GM12892 (cell line): ENCODE data around the gene FUOM.
"Not testable (repeated sequence)": the region's sequence is repeated elsewhere in the genome, so short reads cannot be mapped to it uniquely, and the experiment has no call there.

ENCODE experiments used
- DNase-seq: peaks from one replicate; pipeline ENCODE4 v3.0.0; 2011; ENCODE audit not compliant: insufficient read length
- FAIRE-seq: peaks from 2 replicates; lab custom pipeline; 2011; peaks lifted over from hg19 to GRCh38; lab: Jason Lieb, UNC
- POLR2A ChIP-seq: IDR thresholded peaks from 2 replicates; pipeline ENCODE4 v1.6.1; 2011; ENCODE audit warnings: low read depth, low read length, control low read depth
- POLR2AphosphoS5 ChIP-seq: IDR thresholded peaks from 2 replicates; pipeline ENCODE4 v1.6.1; 2011; ENCODE audit warnings: low read depth, low read length, control low read depth
- TAF1 ChIP-seq: IDR thresholded peaks from 2 replicates; pipeline ENCODE4 v1.6.1; 2011; ENCODE audit warnings: low read depth, mild to moderate bottlenecking, control low read depth, low read length, borderline replicate concordance

The FUOM gene

DNA sequence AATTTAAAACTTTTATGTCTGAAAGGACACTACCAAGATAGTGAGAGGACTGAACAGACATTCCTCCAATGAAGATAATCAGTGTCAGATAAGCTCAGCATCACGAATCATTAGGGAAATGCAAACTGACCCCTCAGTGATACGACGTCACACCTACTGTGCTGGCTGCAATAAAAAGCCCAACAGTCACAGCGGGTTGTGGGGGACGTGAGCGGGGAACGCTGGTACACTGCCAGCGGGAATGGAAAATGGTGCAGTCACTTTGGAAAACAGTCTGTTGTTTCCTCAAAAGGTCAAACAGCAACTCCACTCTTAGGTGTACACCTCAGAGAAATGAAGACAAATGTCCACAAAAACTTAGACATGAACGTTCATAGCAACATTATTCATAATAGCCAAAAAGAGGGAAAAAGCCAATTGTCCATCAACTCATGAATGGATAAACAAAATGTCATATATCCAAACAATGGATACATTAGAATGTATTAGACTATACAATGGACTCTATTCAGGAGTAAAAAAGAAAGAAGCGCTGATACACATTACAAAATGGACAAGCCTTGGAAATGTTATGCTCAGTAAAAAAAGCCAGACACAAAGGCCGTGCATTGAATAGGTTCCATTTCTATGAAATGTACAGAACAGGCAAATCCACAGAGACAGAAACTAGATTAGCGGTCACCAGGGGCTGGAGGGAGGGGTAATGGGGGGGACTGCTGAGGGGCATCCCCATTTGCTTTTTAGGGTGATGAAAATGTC is 17.7 kb upstream of the FUOM start:
- FAIRE-seq (no peak), DNase-seq (no peak)
- no peak for TF ChIP-seq TAF1
- TF ChIP-seq POLR2A = no peak
- TF ChIP-seq POLR2AphosphoS5 = no peak

DNA sequence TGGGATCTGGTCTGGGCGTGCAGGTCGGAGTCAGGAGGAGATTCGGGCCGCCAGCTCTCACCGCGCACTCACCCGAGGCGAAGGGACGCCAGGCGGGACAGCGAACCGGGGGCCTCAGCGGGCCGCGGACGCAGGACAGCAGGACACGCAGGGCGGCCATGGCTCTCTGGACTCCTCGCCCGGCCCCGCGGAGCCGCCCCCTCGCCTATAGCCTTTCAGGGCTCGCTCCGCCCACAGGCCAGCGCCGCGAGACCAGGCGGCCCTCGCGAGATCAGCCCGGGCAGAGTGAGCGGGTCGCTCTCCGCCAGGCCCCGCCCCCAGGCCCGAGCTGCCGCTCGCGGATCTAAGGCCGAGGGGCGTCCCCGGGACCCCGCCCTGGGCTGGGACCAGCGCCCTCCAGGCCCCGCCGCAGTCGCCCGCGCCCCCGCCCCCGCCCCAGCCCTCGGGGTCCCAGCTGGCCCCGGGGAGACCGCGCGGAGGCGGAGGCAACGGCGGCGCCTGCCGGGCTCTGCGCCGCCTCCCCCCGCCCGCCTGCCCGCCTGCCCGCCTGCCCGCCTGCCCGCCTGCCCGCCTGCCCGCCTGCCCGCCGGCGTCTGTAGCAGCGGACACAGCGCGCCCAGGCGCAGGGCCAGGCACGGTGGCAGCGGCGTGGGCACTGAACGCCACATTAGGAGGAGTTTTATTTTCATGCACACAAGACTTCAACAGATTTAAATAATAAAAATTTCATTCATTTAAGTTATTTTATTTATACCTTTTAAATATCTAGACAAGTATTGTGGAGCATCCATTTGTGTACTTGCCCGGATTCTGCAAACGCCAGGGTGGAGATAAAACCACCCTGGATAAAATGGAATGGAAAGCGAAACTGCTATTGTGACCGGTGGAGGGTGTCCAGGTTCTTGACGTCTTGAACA is 15.6 kb upstream of the FUOM start, which contains the start of gene ECHS1:
TSS of gene ECHS1 (minus strand) at position 181 of the 917 bp plus-strand sequence. CDS start at position 160, 21 bp downstream.
- DNase-seq (peak; percentile 100), FAIRE-seq (peak; percentile 94)

DNA sequence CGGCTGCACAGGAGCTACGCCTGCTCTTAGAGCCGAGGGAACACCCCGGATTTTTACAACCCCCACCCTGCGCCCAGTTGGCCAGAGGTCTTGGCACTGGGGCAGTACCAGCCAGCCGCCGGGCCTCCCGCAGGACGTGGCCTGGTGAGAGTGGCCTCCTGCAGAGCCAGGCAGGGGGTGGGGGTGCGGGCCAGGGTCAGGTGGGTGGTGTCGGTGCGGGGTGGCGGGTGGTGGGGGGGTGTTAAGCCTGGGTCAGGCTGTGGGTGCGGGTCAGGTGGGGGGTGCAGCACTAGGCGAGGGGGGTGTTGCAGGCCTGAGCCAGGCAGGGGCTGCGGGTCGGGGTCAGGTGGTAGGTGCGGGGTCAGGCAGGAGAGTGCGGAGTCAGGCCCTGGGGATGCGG is 14.7 kb upstream of the FUOM start:
- DNase-seq = no peak
- no peak for FAIRE-seq
- no peak for TF ChIP-seq POLR2AphosphoS5
- TF ChIP-seq TAF1 = no peak
- TF ChIP-seq POLR2A = no peak

More for the DNA sequence above, 15.6 kb upstream of the FUOM start, which contains the start of gene ECHS1:
- TF ChIP-seq TAF1 (peak; percentile 50; the same call in 1 of the 2 replicates), POLR2AphosphoS5 (peak; percentile 84), POLR2A (peak; percentile 90; the same call in 1 of the 2 replicates)

DNA sequence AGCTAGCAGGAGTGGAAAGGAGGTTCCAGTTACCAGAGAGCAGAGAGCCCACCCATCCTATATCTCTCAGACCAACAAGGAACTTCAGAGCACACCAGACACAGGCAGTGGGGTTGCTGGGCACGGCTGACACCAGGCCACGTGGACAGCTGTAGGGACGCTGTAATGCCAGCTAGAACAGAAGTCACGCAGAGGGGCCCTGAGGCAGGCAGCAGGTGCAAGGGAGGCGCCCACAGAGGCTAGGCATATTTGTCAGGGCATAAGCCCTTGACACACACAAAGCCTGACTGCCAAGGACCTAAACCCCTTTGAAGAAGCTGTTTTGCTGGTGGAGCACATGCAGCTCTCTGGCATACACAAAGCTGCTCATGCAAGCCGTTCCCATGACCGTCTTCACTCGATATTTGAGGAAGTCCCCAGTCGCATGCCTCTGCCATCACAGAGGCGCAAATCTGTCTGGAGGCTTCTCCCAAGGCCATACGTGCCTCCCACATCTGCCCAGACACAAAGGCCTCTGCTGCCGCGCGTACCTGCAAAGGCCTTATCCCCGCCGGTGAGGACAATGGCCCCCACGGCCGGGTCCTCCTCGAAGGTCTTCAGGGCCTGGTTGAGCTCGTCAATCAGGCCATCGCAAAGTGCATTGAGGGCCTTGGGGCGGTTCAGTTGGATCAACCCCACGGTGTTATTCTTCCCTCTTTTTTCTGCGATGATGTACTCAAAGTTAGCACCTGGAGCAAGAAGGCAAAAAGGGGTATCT is 12.4 kb upstream of the FUOM start:
- no peak for DNase-seq
- no peak for TF ChIP-seq POLR2AphosphoS5
- TF ChIP-seq TAF1 = no peak
- TF ChIP-seq POLR2A = no peak
- no peak for FAIRE-seq

DNA sequence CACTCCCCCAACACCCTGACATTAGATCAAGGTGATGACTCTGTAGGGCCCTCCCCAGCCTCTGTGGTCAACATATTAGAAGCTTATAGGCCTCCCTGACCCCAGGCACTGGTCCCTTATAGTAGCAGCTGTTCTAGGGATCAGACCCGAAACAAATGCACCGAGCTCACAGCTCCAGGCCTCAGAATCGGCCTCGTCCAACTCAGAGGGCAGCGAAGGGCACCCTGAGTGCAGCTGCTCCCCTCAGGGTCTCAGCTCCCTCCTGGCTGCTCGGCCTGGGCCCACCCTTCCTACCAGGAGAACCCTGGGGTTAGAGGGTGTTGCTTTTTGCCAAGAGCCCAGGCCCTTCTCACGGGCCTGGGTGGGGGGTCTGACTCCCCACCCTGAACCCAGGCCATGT is 10.3 kb upstream of the FUOM start:
- TF ChIP-seq POLR2AphosphoS5 (no peak), TAF1 (no peak), POLR2A (no peak)
- DNase-seq (no peak), FAIRE-seq (no peak)

DNA sequence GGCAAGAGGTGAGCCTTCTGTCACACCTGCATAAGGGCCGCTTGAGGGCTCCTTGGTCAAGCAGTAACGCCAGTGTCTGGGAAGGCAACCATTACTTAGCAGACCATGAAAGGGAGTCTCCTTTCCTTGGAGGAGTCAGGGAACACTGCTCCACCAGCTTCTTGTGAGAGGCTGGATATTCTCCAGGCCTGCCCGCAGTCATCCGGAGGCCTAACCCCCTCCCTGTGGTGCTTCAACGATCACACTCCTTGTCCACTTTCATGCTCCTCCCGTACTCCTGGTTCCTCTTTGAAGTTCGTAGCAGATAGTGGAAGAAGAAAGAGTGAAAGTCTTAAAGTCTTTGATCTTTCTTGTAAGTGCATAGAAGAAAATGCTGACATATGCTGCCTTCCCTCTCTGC is 9.6 kb upstream of the FUOM start:
- DNase-seq, FAIRE-seq: not testable (repeated sequence)

DNA sequence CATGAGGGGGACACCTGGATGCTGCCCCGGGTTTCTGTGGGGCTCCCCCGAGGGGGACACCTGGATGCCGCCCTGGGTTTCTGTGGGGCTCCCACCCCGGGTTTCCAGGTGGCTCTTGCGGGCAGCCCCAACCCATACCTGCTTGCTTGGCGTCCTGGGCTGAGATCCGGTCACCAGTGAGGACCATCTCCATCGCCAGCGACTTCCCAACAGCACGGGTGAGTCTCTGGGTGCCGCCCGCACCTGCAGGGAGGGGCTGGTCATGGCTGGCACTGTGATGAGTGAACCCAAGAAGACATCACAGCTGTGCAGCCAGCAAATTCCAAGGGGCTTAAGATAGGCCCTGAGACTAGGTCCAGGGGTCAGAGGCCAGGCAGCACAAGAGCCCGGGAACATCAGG is 8.9 kb upstream of the FUOM start:
- no peak for TF ChIP-seq POLR2A
- TF ChIP-seq POLR2AphosphoS5 = no peak
- no peak for TF ChIP-seq TAF1
- no peak for DNase-seq
- FAIRE-seq = no peak

DNA sequence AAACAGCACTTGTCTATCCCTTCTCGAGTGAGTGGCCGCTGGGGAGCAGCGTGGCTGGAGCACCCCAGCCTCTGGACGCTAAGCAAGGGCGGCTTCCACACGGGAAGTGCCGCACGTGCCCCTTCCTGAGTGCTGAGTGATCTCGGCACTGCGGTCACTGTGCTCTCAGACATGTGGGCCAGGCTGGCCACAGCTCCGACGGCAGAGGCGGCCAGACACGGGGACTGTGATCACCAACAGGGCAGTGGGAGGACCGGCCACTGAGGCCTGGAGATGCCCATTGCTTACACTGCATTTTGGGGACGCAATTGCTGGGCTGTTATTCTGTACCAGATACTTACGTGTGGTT is 8.3 kb upstream of the FUOM start:
- DNase-seq = no peak
- FAIRE-seq = no peak
- no peak for TF ChIP-seq POLR2A
- TF ChIP-seq POLR2AphosphoS5 = no peak
- TF ChIP-seq TAF1 = no peak

DNA sequence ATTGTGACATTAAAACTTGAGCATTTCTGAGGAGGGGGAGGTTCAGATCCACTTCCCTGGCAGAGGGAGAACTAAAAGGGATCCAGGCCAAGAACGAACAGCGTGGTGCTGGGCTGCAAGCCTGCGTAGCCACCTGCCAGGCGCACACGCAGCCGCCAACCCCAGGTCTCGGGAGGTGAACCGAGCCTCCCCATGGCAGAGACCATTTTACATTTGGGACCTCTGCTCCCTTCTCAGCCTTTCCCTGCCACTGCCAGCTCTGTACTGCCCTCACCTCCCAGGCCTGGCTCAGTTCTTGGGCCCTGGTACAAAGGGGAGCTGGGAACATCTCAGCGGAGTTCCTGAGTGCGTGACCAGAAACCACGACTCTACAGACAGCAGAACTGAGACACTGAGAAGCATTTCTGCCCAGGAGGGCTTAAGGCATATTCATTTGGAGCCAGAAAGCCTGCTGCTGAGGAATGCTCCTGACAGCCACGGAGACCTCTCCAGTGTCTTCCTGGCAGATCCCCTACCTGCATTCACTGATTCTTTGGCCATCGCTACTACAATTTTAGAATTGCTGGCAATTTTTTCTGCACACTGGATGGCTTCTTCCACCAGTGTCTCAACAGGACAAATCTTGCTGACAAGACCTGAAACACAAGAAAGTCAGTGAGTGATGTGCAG is 7.8 kb upstream of the FUOM start:
- TF ChIP-seq TAF1 (no peak), POLR2A (no peak), POLR2AphosphoS5 (no peak)
- DNase-seq (no peak), FAIRE-seq (no peak)

DNA sequence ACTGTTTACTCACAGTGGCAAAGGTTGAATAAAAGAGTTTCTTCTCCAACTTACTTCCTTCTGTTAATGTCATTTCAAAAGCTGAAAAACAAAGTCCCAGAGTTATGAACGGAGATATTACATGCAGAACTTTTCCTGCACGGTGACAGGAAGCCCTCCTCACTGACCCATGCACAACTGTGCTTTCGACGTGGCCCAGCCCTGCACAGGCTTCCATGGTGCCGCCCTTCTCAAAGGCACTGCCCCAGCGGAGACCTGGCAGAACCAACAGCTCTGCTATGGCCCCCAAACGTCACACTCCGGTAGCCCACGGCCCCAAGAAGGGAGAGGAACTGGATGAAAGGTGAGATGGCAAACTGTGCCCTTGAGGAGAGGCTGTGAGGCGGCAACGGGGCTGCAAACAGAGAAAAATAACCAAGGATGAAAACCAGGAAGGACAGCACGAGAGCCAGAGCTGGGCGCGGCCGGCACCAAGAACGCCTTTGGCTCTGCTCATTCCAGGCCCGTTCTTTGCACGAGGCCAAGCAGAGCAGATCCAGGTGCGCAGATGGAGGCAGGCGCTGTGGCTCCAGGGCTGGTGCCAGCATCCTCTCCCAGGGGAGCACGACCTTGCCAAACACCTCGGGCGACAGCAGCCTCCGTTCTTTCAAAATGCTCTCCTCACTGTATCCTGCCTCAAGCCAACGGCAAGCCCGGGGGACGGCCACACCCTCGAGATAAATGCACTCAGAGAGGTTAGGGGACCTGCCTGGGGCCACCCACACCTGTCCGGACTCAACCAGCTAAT is 7.0 kb upstream of the FUOM start:
- DNase-seq (no peak), FAIRE-seq (peak; percentile 40)
- TF ChIP-seq TAF1 = no peak
